ENCODE data around the gene KNDC1.

Gene KNDC1

DNA sequence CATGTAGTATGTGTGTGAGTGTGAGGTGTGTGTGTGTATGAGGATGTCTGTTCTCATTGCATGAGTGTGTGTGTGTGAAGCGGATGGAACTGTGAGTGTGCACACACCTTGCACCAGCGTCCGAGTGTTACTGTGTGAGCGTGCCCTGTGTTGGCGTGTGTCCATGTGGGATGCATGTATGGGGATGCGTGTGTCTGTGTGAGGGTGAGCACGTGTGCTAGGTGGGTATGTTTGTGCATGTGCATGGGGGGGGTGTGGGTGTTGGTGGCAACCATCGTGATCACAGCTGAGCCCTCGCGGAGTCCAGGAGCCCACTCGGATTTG lies 6.4 kb downstream of the KNDC1 start:
- DNase-seq (ENCODE audit: low read depth): no peak
- TF ChIP-seq MYC (IDR thresholded peaks at IDR 0.05; ENCODE audit: low read depth, low read length) (no peak), POLR2A (IDR thresholded peaks at IDR 0.05; ENCODE audit: extremely low read depth, insufficient read length) (no peak)
- TF ChIP-seq, protein P1, sequence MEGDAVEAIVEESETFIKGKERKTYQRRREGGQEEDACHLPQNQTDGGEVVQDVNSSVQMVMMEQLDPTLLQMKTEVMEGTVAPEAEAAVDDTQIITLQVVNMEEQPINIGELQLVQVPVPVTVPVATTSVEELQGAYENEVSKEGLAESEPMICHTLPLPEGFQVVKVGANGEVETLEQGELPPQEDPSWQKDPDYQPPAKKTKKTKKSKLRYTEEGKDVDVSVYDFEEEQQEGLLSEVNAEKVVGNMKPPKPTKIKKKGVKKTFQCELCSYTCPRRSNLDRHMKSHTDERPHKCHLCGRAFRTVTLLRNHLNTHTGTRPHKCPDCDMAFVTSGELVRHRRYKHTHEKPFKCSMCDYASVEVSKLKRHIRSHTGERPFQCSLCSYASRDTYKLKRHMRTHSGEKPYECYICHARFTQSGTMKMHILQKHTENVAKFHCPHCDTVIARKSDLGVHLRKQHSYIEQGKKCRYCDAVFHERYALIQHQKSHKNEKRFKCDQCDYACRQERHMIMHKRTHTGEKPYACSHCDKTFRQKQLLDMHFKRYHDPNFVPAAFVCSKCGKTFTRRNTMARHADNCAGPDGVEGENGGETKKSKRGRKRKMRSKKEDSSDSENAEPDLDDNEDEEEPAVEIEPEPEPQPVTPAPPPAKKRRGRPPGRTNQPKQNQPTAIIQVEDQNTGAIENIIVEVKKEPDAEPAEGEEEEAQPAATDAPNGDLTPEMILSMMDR (IDR thresholded peaks at IDR 0.05; ENCODE audit: low read depth, low read length): no peak
- TF ChIP-seq, protein P2, sequence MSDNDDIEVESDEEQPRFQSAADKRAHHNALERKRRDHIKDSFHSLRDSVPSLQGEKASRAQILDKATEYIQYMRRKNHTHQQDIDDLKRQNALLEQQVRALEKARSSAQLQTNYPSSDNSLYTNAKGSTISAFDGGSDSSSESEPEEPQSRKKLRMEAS (IDR thresholded peaks at IDR 0.05; ENCODE audit: low read depth, low read length): no peak
- no peak overlapping the region for H3K4me3 ChIP-seq (ENCODE audit: low read depth, low read length)

DNA sequence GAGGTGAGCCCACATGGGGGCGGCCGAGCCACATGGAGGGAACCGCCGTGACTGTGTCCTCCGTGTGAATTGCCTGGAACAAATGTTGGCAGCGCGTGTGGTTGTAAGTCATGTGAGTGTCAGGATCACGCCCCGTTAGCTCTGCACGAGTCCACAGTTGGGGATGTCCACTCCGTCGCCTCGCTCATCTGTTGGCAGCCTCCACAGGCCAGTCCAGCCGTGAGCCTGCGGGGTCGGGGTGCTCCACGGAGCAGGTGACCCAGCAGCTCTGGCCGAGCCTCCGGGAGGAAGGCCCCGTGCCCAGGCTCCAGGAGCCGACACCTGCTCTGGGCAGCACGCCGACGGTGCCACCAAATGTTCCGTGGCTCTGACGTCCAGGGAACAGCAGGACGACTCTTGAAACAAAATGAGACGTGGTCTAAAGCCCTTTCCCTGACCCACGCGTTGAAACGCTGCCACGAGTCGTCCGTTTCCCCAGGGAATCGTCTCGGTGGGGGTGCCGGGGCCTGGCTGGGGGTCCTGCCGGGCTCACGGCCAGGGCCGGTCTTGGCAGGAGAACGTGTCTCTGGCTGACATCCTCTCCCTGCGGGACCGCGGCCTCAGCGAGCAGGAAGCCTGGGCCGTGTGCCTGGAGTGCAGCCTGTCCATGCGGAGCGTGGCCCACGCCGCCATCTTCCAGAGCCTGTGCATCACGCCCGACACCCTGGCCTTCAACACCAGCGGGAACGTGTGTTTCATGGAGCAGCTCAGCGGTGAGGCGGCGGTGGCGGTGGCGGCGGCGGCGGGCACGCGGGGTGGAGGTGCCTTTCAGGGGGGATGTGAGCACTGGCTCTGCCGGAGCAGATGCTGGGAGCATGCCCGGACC lies 7.0 kb downstream of the KNDC1 start:
- TF ChIP-seq MYC (IDR thresholded peaks at IDR 0.05; ENCODE audit: low read depth, low read length) (no peak), POLR2A (IDR thresholded peaks at IDR 0.05; ENCODE audit: extremely low read depth, insufficient read length) (no peak)
- TF ChIP-seq, protein P2 (IDR thresholded peaks at IDR 0.05; ENCODE audit: low read depth, low read length): no peak
- TF ChIP-seq, protein P1 (IDR thresholded peaks at IDR 0.05; ENCODE audit: low read depth, low read length): no peak
- DNase-seq (ENCODE audit: low read depth): no peak
- no peak overlapping the region for H3K4me3 ChIP-seq (ENCODE audit: low read depth, low read length)

DNA sequence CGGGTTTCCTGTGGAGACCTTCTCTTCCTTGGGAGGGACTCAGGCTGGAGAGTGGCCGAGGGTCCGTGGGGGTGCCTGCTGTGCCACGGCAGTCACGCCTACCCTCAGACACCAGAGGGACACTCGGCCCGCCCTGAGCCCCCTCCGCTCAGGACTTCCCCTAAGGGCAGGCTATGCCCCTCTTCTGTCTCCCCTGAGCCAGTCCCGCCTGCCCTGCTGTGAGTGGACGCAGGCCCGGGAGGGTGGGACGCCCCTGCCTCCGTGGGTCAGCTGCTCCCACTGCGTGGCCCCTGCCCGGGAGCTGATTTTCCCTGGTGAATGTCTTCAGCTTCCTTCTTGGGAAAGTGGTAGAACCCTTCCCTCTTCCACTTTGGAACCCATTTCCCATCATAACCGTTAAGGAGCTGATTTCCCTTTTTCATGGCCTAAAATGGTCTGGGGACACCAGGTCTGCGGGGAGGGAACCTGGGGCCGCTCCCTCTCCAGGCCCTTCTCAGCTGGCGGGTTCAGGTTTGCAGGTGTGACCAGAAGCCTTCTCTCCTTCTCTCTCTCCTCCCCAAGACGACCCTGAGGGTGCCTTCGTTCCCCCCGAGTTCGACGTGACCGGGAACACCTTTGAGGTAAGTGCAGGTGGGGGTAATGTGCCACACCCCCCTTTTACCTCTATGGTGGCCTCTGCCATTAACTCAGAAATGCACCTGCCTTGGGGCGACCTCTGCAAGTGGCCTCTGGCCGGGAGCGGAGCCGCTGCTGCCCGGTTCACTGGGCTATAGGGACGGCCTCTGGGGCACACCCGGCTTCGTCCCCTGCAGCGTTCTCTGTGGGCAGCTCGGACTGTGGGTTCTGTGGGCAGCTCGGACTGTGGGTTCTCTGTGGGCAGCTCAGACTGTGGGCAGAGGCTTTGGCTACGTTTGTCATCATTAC lies 7.9 kb downstream of the KNDC1 start:
- TF ChIP-seq, protein P2 (IDR thresholded peaks at IDR 0.05; ENCODE audit: low read depth, low read length): no peak
- no peak for DNase-seq (ENCODE audit: low read depth)
- no peak overlapping the region for H3K4me3 ChIP-seq (ENCODE audit: low read depth, low read length)

DNA sequence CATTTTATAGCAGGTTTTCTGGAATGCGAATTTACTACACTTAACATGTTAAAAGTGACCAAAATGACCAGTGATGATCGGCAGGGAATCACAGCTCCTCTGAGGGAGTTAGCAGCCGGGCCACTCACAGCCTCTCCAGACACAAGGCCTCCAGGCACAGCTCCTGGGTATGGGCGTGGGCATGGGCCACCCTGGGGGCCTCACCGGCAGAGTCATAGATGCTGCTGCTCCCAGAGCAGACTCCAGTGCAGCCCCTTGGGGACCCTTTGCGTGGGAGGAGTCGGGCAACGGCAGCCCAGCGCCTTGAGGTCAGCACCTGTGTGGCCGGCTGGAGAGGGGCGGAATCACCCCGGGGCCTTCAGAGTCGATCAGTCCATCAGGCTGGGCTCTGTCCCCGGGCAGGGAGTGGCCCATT lies 8.6 kb downstream of the KNDC1 start:
- TF ChIP-seq, protein P1 (IDR thresholded peaks at IDR 0.05; ENCODE audit: low read depth, low read length): no peak
- TF ChIP-seq, protein P2 (IDR thresholded peaks at IDR 0.05; ENCODE audit: low read depth, low read length): no peak
- no peak for TF ChIP-seq POLR2A (IDR thresholded peaks at IDR 0.05; ENCODE audit: extremely low read depth, insufficient read length)
- TF ChIP-seq MYC (IDR thresholded peaks at IDR 0.05; ENCODE audit: low read depth, low read length): no peak
- H3K4me3 ChIP-seq (ENCODE audit: low read depth, low read length): no peak overlapping the region
- DNase-seq (ENCODE audit: low read depth): no peak

DNA sequence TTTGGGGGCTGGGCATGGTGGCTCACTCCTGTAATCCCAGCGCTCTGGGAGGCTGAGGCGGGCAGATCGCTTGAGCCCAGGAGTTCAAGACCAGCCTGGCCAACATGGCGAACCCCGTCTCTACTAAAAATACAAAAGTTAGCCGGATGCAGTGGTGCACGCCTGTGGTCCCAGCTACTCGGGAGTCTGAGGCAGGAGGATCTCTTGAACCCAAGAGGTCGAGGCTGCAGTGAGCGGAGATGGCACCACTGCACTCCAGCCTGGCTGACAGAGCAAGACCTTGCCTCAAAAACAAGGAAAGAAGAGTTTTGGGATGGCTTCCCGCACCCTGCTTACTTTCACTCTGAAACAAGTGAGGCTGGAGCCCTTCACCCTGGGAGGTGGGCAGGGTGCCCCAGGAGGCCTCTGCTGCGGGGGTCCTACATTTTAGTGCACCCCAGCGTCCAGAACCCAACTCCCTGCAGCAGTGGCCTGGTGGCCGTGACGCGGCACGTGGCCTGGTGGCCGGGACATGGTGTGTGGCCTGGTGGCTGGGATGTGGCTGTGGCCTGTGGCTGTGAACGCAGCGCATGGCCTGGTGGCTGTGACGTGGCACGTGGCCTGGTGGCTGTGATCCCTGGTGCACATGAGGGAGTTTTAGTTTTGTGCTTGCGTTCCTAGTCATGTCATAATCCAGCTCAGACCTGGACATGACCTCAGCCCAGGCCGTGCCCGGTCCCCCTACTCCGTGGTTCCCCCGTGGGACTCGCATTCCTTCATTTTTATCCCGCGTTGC lies 9.3 kb downstream of the KNDC1 start:
- no peak for DNase-seq (ENCODE audit: low read depth)
- TF ChIP-seq MYC (IDR thresholded peaks at IDR 0.05; ENCODE audit: low read depth, low read length): no peak
- TF ChIP-seq, protein P1 (IDR thresholded peaks at IDR 0.05; ENCODE audit: low read depth, low read length): no peak
- TF ChIP-seq, protein P2 (IDR thresholded peaks at IDR 0.05; ENCODE audit: low read depth, low read length): no peak
- TF ChIP-seq POLR2A (IDR thresholded peaks at IDR 0.05; ENCODE audit: extremely low read depth, insufficient read length): no peak
- no peak overlapping the region for H3K4me3 ChIP-seq (ENCODE audit: low read depth, low read length)

All from NB4 (cell line).